ENCODE data around the gene ANKS6. TPM values are rescaled to one million over a fixed set of nuclear protein-coding genes. Genes with fewer than 3 reads are reported as not detected.

ANKS6 gene
- total RNA-seq, 1 donor from 2014 or later, result 16.6 TPM

DNA sequence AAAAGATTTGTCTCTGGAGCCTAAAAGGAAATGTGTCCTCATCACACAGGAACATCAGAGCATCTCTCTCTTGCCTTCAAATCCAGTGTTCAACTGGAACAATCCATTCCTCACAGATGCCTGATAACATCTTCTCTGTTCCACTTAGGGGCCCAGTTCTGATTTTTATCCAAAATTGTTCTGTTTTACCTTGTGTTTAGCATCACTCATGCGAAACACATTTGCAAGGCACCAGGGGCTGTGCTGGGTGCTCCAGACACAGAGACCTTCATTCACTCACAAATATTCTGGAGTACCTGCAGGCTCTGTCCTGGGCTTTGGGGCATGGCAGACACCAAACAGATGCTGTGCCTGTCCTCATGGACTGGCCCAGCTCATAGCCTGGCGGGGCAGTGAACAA is 101.4 kb downstream of the ANKS6 start:
- no peaks in the 10 kb centered on the region for H3K4me1 Mint-ChIP-seq (ENCODE audit: unreplicated experiment)
- no peak overlapping the region for H3K27ac Mint-ChIP-seq (ENCODE audit: unreplicated experiment)
- no peak for TF ChIP-seq CTCF (IDR thresholded peaks at IDR 0.05)
- no peaks in the 10 kb centered on the region for H3K36me3 Mint-ChIP-seq (ENCODE audit: unreplicated experiment)
- H3K9me3 Mint-ChIP-seq (ENCODE audit: unreplicated experiment), result no peaks in the 10 kb centered on the region
- H3K4me3 Mint-ChIP-seq (ENCODE audit: unreplicated experiment), result no peak overlapping the region
- peaks cover 41% of the 10 kb centered on the region for H3K27me3 Mint-ChIP-seq (ENCODE audit: unreplicated experiment)
- DNase-seq (ENCODE audit: extremely low spot score, unreplicated experiment), result no peak

DNA sequence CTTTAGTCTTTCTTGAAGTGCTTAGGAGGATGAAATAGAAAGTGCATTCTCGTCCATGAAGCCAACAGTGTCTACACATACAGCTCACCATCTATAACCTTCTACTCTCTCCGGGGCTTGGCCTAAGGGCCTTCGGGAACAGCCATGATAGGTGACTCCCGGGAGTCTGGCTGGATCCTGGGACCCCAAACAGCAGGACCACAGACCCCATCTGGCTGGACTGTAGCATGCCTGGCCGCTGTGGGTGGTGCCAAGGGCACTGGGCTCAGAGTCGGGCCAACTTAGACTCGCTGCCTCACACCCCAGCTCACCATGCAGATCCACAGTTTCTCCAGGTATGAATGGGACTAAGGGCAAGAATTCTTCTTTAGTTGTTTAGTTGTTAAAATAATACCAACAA is 104.0 kb downstream of the ANKS6 start:
- no peak overlapping the region for H3K27ac Mint-ChIP-seq (ENCODE audit: unreplicated experiment)
- no peaks in the 10 kb centered on the region for H3K36me3 Mint-ChIP-seq (ENCODE audit: unreplicated experiment)
- H3K9me3 Mint-ChIP-seq (ENCODE audit: unreplicated experiment), result no peaks in the 10 kb centered on the region
- no peak overlapping the region for H3K4me3 Mint-ChIP-seq (ENCODE audit: unreplicated experiment)
- H3K27me3 Mint-ChIP-seq (ENCODE audit: unreplicated experiment), result peaks cover 28% of the 10 kb centered on the region
- no peak for DNase-seq (ENCODE audit: extremely low spot score, unreplicated experiment)
- no peak for TF ChIP-seq CTCF (IDR thresholded peaks at IDR 0.05)
- no peaks in the 10 kb centered on the region for H3K4me1 Mint-ChIP-seq (ENCODE audit: unreplicated experiment)

GRCh38 chr9:98691890-98692289 is 104.5 kb downstream of the ANKS6 start:
- H3K36me3 Mint-ChIP-seq (ENCODE audit: unreplicated experiment), result no peaks in the 10 kb centered on the region
- H3K4me1 Mint-ChIP-seq (ENCODE audit: unreplicated experiment), result no peaks in the 10 kb centered on the region
- peaks cover 28% of the 10 kb centered on the region for H3K27me3 Mint-ChIP-seq (ENCODE audit: unreplicated experiment)
- DNase-seq (ENCODE audit: extremely low spot score, unreplicated experiment), result no peak
- no peak overlapping the region for H3K27ac Mint-ChIP-seq (ENCODE audit: unreplicated experiment)
- H3K9me3 Mint-ChIP-seq (ENCODE audit: unreplicated experiment), result no peaks in the 10 kb centered on the region
- TF ChIP-seq CTCF (IDR thresholded peaks at IDR 0.05), result no peak
- no peak overlapping the region for H3K4me3 Mint-ChIP-seq (ENCODE audit: unreplicated experiment)

DNA sequence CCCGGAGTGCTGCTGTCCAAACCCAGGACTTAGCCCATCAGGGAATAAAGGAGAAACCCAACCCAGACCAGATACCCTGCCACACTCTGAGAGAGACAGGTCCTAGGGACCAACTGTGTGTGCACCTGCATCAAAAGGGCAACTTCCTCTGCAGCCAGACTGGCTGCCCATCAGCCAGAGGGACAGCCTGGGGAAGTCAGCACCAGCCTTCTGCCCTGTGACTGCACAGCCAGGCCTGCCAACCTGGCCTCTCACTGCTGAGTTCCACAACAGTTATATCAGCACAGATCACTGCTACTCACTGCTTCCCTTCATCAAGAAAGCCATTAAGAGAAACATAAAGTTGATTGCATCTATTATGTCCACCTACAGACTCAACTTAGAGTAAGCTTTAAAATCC is 105.7 kb downstream of the ANKS6 start:
- no peak for TF ChIP-seq CTCF (IDR thresholded peaks at IDR 0.05)
- no peak overlapping the region for H3K4me3 Mint-ChIP-seq (ENCODE audit: unreplicated experiment)
- H3K27me3 Mint-ChIP-seq (ENCODE audit: unreplicated experiment), result peaks cover 23% of the 10 kb centered on the region
- no peak overlapping the region for H3K27ac Mint-ChIP-seq (ENCODE audit: unreplicated experiment)
- no peaks in the 10 kb centered on the region for H3K36me3 Mint-ChIP-seq (ENCODE audit: unreplicated experiment)
- DNase-seq (ENCODE audit: extremely low spot score, unreplicated experiment), result no peak
- H3K4me1 Mint-ChIP-seq (ENCODE audit: unreplicated experiment), result no peaks in the 10 kb centered on the region
- no peaks in the 10 kb centered on the region for H3K9me3 Mint-ChIP-seq (ENCODE audit: unreplicated experiment)

- no peak for TF ChIP-seq CTCF (IDR thresholded peaks at IDR 0.05)
- Mint-ChIP-seq H3K9me3 (ENCODE audit: unreplicated experiment) (no peaks in the 10 kb centered on the region), H3K4me1 (ENCODE audit: unreplicated experiment) (no peaks in the 10 kb centered on the region), H3K4me3 (ENCODE audit: unreplicated experiment) (no peak overlapping the region), H3K36me3 (ENCODE audit: unreplicated experiment) (no peaks in the 10 kb centered on the region), H3K27ac (ENCODE audit: unreplicated experiment) (no peak overlapping the region), H3K27me3 (ENCODE audit: unreplicated experiment) (peaks cover 12% of the 10 kb centered on the region)
- DNase-seq (ENCODE audit: extremely low spot score, unreplicated experiment), result no peak
Observed at GRCh38 chr9:98688710-98689495, 107.5 kb downstream of the ANKS6 start.
